Measurements from ENCODE around the gene TSLP. TPM values are rescaled to one million over a fixed set of nuclear protein-coding genes. Genes with fewer than 3 reads are reported as not detected.

TSLP gene
- total RNA-seq, 6 experiments from 2014 or later: 0.74 to 2.4 (median 1.4) TPM

DNA sequence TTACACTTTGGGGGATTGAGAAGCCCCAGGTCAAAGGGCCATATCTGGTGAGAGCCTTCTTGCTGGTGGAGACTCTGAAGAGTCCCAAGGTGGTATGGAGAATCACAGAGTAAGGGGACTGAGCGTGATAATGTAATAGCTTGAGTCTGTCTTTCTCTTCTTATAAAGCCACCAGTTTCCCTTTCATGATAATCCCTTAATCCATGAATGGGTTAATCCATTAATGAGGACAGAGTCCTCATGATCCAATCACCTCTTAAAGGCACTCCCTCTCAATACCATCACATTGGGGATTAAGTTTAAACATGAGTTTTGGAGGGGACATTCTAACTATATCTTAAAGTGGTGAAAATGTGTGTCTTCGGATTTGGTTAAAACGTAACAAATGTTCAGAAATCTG lies 42.2 kb downstream of the TSLP start:
- DNase-seq: no peak
- peaks cover 0 to 45% (median 18%) of the 10 kb centered on the region in 4 donors for H3K36me3 ChIP-seq
- no peak for ATAC-seq
- no peaks in the 10 kb centered on the region for H3K27me3 ChIP-seq
- intact Hi-C loops (cut with DNase I): no loop called here
- TF ChIP-seq POLR2A (IDR thresholded peaks at IDR 0.05): no peak
- TF ChIP-seq, protein P1, sequence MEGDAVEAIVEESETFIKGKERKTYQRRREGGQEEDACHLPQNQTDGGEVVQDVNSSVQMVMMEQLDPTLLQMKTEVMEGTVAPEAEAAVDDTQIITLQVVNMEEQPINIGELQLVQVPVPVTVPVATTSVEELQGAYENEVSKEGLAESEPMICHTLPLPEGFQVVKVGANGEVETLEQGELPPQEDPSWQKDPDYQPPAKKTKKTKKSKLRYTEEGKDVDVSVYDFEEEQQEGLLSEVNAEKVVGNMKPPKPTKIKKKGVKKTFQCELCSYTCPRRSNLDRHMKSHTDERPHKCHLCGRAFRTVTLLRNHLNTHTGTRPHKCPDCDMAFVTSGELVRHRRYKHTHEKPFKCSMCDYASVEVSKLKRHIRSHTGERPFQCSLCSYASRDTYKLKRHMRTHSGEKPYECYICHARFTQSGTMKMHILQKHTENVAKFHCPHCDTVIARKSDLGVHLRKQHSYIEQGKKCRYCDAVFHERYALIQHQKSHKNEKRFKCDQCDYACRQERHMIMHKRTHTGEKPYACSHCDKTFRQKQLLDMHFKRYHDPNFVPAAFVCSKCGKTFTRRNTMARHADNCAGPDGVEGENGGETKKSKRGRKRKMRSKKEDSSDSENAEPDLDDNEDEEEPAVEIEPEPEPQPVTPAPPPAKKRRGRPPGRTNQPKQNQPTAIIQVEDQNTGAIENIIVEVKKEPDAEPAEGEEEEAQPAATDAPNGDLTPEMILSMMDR (IDR thresholded peaks at IDR 0.05): no peak
- no peaks in the 10 kb centered on the region for H3K4me1 ChIP-seq
- H3K9me3 ChIP-seq: no peaks in the 10 kb centered on the region
- H3K4me3 ChIP-seq: no peak overlapping the region
- 95% methylated on average over 3 of the region's 3 CpGs for WGBS (ENCODE audit: insufficient coverage, low coverage, low lambda C conversion rate, missing lambda C conversion rate)
- no peak overlapping the region for H3K27ac ChIP-seq

DNA sequence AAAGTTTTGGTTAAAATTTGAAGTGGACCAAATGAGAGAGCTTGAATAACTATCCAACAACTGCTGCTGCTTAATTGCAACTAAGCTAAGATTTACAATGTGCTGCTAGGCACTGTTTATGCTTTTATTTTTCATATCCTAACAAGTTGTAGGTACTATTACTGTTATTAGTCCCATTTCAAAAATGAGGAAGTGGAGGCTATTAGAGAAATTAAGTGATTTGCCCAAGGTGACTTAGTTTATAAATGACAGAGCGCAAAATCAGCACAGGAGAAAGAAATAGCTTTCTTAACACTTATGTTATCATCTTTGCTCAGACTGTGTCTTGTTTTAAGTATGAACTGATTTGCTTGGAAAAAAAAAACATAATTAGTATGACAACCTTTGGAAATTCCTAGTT lies 43.7 kb downstream of the TSLP start:
- Histone ChIP-seq H3K4me3 (no peak overlapping the region), H3K27me3 (no peaks in the 10 kb centered on the region), H3K9me3 (no peaks in the 10 kb centered on the region), H3K4me1 (no peaks in the 10 kb centered on the region), H3K36me3 (peaks cover 5 to 50% (median 23%) of the 10 kb centered on the region in 4 donors), H3K27ac (no peak overlapping the region)
- WGBS (ENCODE audit: insufficient coverage, low coverage, low lambda C conversion rate, missing lambda C conversion rate): 100% methylated on average over 1 of the region's 1 CpG
- no peak for TF ChIP-seq POLR2A (IDR thresholded peaks at IDR 0.05)
- TF ChIP-seq, protein P1 (IDR thresholded peaks at IDR 0.05): no peak
- intact Hi-C loops (cut with DNase I): no loop called here
- no peak for ATAC-seq
- no peak for DNase-seq

DNA sequence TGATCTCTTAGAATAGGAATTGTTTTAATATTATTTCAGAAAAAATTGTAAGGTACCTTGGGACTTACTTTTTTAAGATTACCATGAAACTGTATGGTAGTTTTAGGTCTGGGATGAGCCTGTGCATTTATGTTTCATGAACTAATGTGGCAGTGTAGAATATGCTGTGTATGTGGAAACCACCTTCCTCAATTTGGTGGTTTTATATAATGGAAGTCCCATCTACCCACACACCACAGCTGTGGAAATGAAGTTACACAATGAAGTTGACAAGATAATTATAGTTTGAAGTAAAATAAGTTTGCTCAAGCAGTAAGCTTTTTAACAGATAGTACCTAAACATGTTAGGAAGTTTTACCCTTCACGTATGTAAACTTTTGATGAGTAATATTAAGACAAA lies 45.0 kb downstream of the TSLP start:
- DNase-seq (no peak), ATAC-seq (peak in 3 of 4 donors; percentile 38 to 59 (median 46))
- 53% methylated on average over 1 of the region's 1 CpG for WGBS (ENCODE audit: insufficient coverage, low coverage, low lambda C conversion rate, missing lambda C conversion rate)
- Histone ChIP-seq H3K4me1 (no peaks in the 10 kb centered on the region), H3K9me3 (no peaks in the 10 kb centered on the region), H3K27me3 (no peaks in the 10 kb centered on the region), H3K27ac (no peak overlapping the region), H3K4me3 (no peak overlapping the region), H3K36me3 (peaks cover 5 to 50% (median 23%) of the 10 kb centered on the region in 4 donors)
- TF ChIP-seq POLR2A (IDR thresholded peaks at IDR 0.05): no peak
- TF ChIP-seq, protein P1 (IDR thresholded peaks at IDR 0.05): no peak
- intact Hi-C loops (cut with DNase I): no loop called here

DNA sequence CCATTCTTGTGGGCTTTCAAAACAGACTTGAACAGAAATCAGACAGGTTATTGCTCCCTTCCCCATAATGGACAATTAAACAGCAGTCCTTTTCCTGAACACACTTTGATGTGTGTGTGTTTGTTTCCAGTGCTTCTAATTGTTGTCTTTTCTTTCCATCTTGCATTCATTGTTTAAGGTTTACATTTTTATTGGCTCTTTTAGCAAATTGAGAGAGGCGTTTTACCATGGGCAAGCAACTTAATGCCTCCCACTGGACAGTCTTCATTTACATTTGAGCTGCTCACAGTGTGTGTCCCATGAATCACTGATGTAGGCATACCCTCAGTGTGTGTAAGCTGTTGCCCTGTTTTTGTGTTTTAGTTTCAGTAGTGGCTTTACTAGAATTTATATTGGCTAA lies 45.6 kb downstream of the TSLP start:
- intact Hi-C loops (cut with DNase I): no loop called here
- no peaks in the 10 kb centered on the region for H3K9me3 ChIP-seq
- no peak for ATAC-seq
- 100% methylated on average over 1 of the region's 1 CpG for WGBS (ENCODE audit: insufficient coverage, low coverage, low lambda C conversion rate, missing lambda C conversion rate)
- DNase-seq: no peak
- no peak for TF ChIP-seq POLR2A (IDR thresholded peaks at IDR 0.05)
- TF ChIP-seq, protein P1 (IDR thresholded peaks at IDR 0.05): no peak
- H3K27ac ChIP-seq: no peak overlapping the region
- H3K4me1 ChIP-seq: no peaks in the 10 kb centered on the region
- peaks cover 5 to 52% (median 22%) of the 10 kb centered on the region in 4 donors for H3K36me3 ChIP-seq
- no peak overlapping the region for H3K4me3 ChIP-seq
- no peaks in the 10 kb centered on the region for H3K27me3 ChIP-seq

DNA sequence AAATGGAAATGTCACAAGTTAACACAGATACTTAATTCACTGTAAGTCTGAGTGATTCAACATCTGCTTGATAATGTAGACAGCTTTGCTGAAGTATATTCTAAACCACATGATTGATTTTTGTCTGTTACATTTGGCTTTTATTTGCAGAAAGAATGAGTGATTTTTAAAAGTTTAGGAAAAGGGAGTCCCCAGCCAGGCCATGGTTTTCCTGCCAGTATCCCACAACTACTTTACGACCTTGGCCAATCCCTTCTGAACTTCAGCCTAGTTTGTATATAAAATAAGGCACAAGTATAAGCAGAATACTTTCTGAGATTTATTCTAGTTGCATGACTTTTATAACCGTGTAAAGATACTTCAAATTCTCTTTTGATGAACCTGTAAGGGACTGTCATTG lies 47.7 kb downstream of the TSLP start:
- Histone ChIP-seq H3K4me3 (no peak overlapping the region), H3K27me3 (no peaks in the 10 kb centered on the region), H3K4me1 (no peaks in the 10 kb centered on the region), H3K36me3 (peaks cover 5 to 56% (median 22%) of the 10 kb centered on the region in 4 donors), H3K9me3 (no peaks in the 10 kb centered on the region), H3K27ac (no peak overlapping the region)
- DNase-seq: no peak
- intact Hi-C loops (cut with DNase I): no loop called here
- 64% methylated on average over 2 of the region's 2 CpGs for WGBS (ENCODE audit: insufficient coverage, low coverage, low lambda C conversion rate, missing lambda C conversion rate)
- TF ChIP-seq, protein P1 (IDR thresholded peaks at IDR 0.05): no peak
- TF ChIP-seq POLR2A (IDR thresholded peaks at IDR 0.05): no peak
- no peak for ATAC-seq

Data from right lobe of liver (tissue), 6 donors.